Duodenal mucosa (tissue), 2 donors: Measurements from ENCODE around the gene PYCARD.

Experiments
- H3K27ac ChIP-seq: one replicate; pipeline ENCODE4 v1.7.0; 2013; ENCODE audit warnings: low read depth, low read length
- H3K27me3 ChIP-seq, 2 donors: one replicate each; pipeline ENCODE4 v1.7.0; 2013; ENCODE audit warnings: low read length in 2 of 2, control low read depth in 1 of 2; ENCODE audit not compliant: insufficient read depth in 2 of 2, control insufficient read depth in 1 of 2
- H3K36me3 ChIP-seq, 2 donors: one replicate each; pipeline ENCODE4 v1.7.0; 2013; ENCODE audit warnings: low read length in 2 of 2, control low read depth in 1 of 2; ENCODE audit not compliant: insufficient read depth in 2 of 2, control insufficient read depth in 1 of 2
- H3K4me1 ChIP-seq, 2 donors: one replicate each; pipeline ENCODE4 v1.7.0; 2013; ENCODE audit warnings: low read length in 2 of 2, control low read depth in 1 of 2; ENCODE audit not compliant: insufficient read depth in 2 of 2, control insufficient read depth in 1 of 2
- H3K4me3 ChIP-seq, 2 donors: one replicate each; pipeline ENCODE4 v1.7.0; 2013; ENCODE audit warnings: low read length in 2 of 2, low read depth in 1 of 2
- H3K9ac ChIP-seq, 2 donors: one replicate each; pipeline ENCODE4 v1.7.0; 2013; ENCODE audit warnings: low read length in 2 of 2, low read depth in 1 of 2
- H3K9me3 ChIP-seq, 2 donors: one replicate each; pipeline ENCODE4 v1.7.0; 2013; ENCODE audit warnings: low read length in 2 of 2, control low read depth in 1 of 2; ENCODE audit not compliant: control insufficient read depth in 1 of 2

Gene PYCARD

DNA sequence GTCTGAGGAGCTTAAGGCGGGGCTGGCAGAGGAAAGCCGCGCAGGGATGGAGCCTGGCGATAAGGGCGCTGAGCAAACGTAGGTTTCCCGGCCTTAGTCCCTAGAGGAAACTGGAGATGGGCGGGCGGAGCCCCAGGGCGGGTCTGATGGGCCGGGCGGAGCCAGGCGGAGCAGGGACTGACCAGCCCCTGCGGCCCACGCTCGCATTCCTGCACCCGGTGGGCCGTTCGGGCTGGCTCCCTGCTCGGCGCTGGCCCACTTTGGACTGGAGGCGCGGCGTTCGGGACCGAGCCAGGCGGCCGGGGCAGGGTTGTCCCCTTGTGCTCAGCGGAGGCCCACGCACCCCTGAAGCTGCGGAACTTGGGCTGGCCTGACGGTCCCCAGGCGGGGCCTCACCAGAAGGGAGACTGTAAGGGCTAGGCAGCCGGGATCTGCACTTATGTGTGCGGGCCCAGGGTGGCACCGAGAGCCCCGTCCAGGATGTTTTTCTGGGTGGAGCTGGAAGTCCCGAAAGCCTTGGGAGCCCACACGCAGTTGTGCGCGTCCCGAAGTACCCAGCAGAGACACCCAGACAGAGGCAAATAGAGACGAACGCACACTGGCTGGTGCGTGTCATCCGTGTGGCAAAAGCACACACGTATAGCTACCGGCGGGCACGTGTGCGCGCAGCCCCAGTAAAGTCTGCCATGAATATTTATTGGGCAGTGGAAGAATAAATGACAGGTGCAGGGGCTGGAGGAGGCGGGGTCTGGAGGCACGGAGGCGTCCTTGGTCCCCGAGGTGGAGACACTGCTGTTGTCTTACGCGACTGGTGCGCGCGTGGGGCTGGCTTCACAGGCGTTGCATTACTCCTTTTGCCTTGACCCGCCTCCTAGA, 13.0 kb upstream of the PYCARD start:
- H3K4me3 ChIP-seq, result peak overlapping the region; percentile 58 to 60
- H3K4me1 ChIP-seq, result peaks cover 29 to 38% of the 10 kb centered on the region in 2 donors
- no peaks in the 10 kb centered on the region for H3K36me3 ChIP-seq
- no peak overlapping the region for H3K27ac ChIP-seq
- H3K27me3 ChIP-seq, result peaks cover 28 to 29% of the 10 kb centered on the region in 2 donors
- H3K9me3 ChIP-seq, result no peaks in the 10 kb centered on the region
- peak overlapping the region in 1 of 2 donors; percentile 32 for H3K9ac ChIP-seq

GRCh38 chr16:31214708-31215286, 12.2 kb upstream of the PYCARD start:
- Histone ChIP-seq H3K4me1 (peaks cover 29 to 38% of the 10 kb centered on the region in 2 donors), H3K9ac (no peak overlapping the region), H3K4me3 (peak overlapping the region; percentile 58 to 60), H3K27me3 (peaks cover 28 to 29% of the 10 kb centered on the region in 2 donors), H3K9me3 (no peaks in the 10 kb centered on the region), H3K36me3 (no peaks in the 10 kb centered on the region), H3K27ac (no peak overlapping the region)

GRCh38 chr16:31213877-31214707, 11.5 kb upstream of the PYCARD start, which contains the start of gene TRIM72:
Gene TRIM72, plus strand, starts transcription at chr16:31214119. Its CDS starts 620 bp downstream, at chr16:31214739.
- peak within 1 kb of the TSS; percentile 58 to 60 for H3K4me3 ChIP-seq
- no peak within 1 kb of the TSS for H3K9ac ChIP-seq
- no peak within 1 kb of the TSS for H3K27ac ChIP-seq
- H3K27me3 ChIP-seq, result peaks cover 28 to 29% of the 10 kb centered on the region in 2 donors
- no peaks in the 10 kb centered on the region for H3K36me3 ChIP-seq
- peaks cover 29 to 38% of the 10 kb centered on the region in 2 donors for H3K4me1 ChIP-seq
- no peaks in the 10 kb centered on the region for H3K9me3 ChIP-seq

DNA sequence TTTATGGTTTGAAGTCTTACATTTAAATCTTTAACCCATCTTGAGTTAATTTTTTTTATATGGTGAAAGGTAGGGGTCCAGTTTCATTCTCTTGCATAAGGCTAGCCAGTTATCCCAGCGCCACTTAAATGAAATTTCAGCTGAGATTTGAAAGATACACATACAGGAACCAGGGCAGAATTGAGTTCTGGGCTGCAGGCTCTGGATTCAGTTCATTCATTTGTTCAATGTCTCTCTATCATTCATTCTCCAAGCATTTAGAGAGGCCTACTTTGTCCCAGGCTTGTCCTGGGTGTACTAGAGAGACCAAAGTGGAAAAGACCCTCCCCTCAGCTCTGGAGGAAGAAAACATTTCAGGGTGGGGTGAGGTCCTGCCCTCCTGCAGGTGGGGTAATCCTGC, 10.8 kb upstream of the PYCARD start:
- no peaks in the 10 kb centered on the region for H3K9me3 ChIP-seq
- H3K27me3 ChIP-seq, result peaks cover 25 to 28% of the 10 kb centered on the region in 2 donors
- no peak overlapping the region for H3K27ac ChIP-seq
- peaks cover 35 to 43% of the 10 kb centered on the region in 2 donors for H3K4me1 ChIP-seq
- no peaks in the 10 kb centered on the region for H3K36me3 ChIP-seq
- H3K9ac ChIP-seq, result no peak overlapping the region
- H3K4me3 ChIP-seq, result no peak overlapping the region

- no peak overlapping the region for H3K27ac ChIP-seq
- peaks cover 23 to 36% of the 10 kb centered on the region in 2 donors for H3K4me1 ChIP-seq
- no peaks in the 10 kb centered on the region for H3K36me3 ChIP-seq
- H3K27me3 ChIP-seq, result no peaks in the 10 kb centered on the region
- H3K9me3 ChIP-seq, result no peaks in the 10 kb centered on the region
- no peak overlapping the region for H3K4me3 ChIP-seq
- H3K9ac ChIP-seq, result no peak overlapping the region
Measured at GRCh38 chr16:31206776-31207175, 4.2 kb upstream of the PYCARD start.

GRCh38 chr16:31204871-31205666, 2.5 kb upstream of the PYCARD start:
- H3K4me1 ChIP-seq, result peaks cover 31 to 50% of the 10 kb centered on the region in 2 donors
- no peak overlapping the region for H3K4me3 ChIP-seq
- H3K36me3 ChIP-seq, result no peaks in the 10 kb centered on the region
- no peaks in the 10 kb centered on the region for H3K27me3 ChIP-seq
- no peak overlapping the region for H3K27ac ChIP-seq
- H3K9ac ChIP-seq, result no peak overlapping the region
- no peaks in the 10 kb centered on the region for H3K9me3 ChIP-seq

GRCh38 chr16:31201582-31202413, 762 bp downstream of the PYCARD start:
- no peaks in the 10 kb centered on the region for H3K9me3 ChIP-seq
- peaks cover 2 to 11% of the 10 kb centered on the region in 2 donors for H3K36me3 ChIP-seq
- peaks cover 28 to 37% of the 10 kb centered on the region in 2 donors for H3K4me1 ChIP-seq
- H3K9ac ChIP-seq, result peak overlapping the region; percentile 69 to 95
- H3K27me3 ChIP-seq, result no peaks in the 10 kb centered on the region
- peak overlapping the region; percentile 93 to 96 for H3K4me3 ChIP-seq
- H3K27ac ChIP-seq, result peak overlapping the region; percentile 76

DNA sequence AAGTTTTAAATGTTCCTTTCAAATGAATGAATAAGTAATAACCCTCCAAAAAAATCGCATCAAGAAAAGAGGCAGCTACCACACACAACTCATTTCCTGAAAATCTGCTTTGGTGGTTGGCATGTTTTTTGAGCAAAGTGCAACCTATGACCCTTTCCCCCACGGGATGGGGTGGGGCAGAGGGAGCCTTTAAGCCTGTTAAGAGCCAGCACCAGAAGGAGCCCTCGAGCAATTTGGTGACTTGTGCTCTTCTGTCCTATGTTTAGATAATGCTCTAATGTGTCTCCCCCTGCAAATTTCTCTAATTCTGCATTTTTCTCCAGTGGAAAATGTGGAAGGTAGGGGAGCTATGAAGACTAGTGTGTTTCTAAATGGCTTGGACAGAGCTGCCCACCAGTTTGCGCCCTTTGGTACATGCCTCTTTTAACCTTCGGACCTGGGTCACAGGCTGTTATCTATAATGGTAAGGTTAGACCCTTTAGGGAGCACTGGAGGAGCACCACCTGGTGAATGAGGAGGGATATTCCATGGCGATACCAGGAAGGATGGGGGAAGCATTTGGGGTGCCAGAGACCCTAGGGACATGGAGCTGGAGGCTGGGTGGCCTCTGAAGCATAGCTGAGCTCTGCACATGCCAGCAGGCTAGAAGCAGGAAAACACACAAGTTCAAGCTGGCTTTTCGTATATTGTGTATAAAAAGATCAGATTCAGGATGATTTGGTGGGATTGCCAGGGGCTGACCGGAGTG, 1.6 kb downstream of the PYCARD start:
- Histone ChIP-seq H3K4me3 (peak overlapping the region; percentile 93 to 96), H3K27me3 (no peaks in the 10 kb centered on the region), H3K9me3 (no peaks in the 10 kb centered on the region), H3K9ac (peak overlapping the region; percentile 69 to 95), H3K4me1 (peaks cover 26 to 33% of the 10 kb centered on the region in 2 donors), H3K27ac (no peak overlapping the region), H3K36me3 (peaks cover 5 to 16% of the 10 kb centered on the region in 2 donors)
